NCI-H748 treated with DMSO at 0.1 percent for 48 hours (cell line): ENCODE measurements around the gene DYNC1LI1.
A peak's percentile ranks its signal among the peaks of the same experiment; 100 is the strongest.
"Not testable (repeated sequence)": the region's sequence is repeated elsewhere in the genome, so short reads cannot be mapped to it uniquely, and the experiment has no call there.

Source experiments
- DNase-seq: peaks from one replicate; lab custom pipeline; 2025; lab: John Stamatoyannopoulos, UW

Gene DYNC1LI1

GRCh38 chr3:32531010-32531647 is 39.5 kb downstream of the DYNC1LI1 start:
- DNase-seq, result no peak

GRCh38 chr3:32525720-32526119 is 44.9 kb downstream of the DYNC1LI1 start:
- no peak for DNase-seq

- no peak for DNase-seq
Observed at GRCh38 chr3:32522682-32523081, 48.0 kb downstream of the DYNC1LI1 start.

- not testable (repeated sequence) for DNase-seq
Observed at GRCh38 chr3:32518921-32519320, 51.7 kb downstream of the DYNC1LI1 start.

GRCh38 chr3:32516751-32517150 is 53.9 kb downstream of the DYNC1LI1 start:
- DNase-seq, result not testable (repeated sequence)

- no peak for DNase-seq
Observed at GRCh38 chr3:32511005-32511404, 59.7 kb downstream of the DYNC1LI1 start.

- peak; percentile 21 for DNase-seq
Observed at GRCh38 chr3:32510075-32510724, 60.5 kb downstream of the DYNC1LI1 start.

GRCh38 chr3:32508711-32509110 is 61.9 kb downstream of the DYNC1LI1 start:
- no peak for DNase-seq

- no peak for DNase-seq
Observed at GRCh38 chr3:32506466-32506865, 64.2 kb downstream of the DYNC1LI1 start.

- DNase-seq, result no peak
Observed at GRCh38 chr3:32502946-32503286, 67.7 kb downstream of the DYNC1LI1 start.

- peak; percentile 41 for DNase-seq
Observed at GRCh38 chr3:32502118-32502945, 68.3 kb downstream of the DYNC1LI1 start, which contains the start of gene CMTM6. Gene CMTM6 (minus strand): TSS chr3:32502852. CDS start chr3:32502745, 107 bp downstream.

GRCh38 chr3:32501783-32502117 is 68.9 kb downstream of the DYNC1LI1 start:
- no peak for DNase-seq

- DNase-seq, result no peak
Observed at GRCh38 chr3:32500880-32501782, 69.5 kb downstream of the DYNC1LI1 start.

- no peak for DNase-seq
Observed at GRCh38 chr3:32500231-32500630, 70.4 kb downstream of the DYNC1LI1 start.

- DNase-seq, result no peak
Observed at GRCh38 chr3:32499585-32499984, 71.1 kb downstream of the DYNC1LI1 start.

GRCh38 chr3:32498992-32499391 is 71.7 kb downstream of the DYNC1LI1 start:
- DNase-seq, result no peak

- DNase-seq, result no peak
Observed at GRCh38 chr3:32498252-32498651, 72.4 kb downstream of the DYNC1LI1 start.

GRCh38 chr3:32495609-32496008 is 75.0 kb downstream of the DYNC1LI1 start:
- no peak for DNase-seq

GRCh38 chr3:32495085-32495484 is 75.6 kb downstream of the DYNC1LI1 start:
- DNase-seq, result no peak

GRCh38 chr3:32493437-32494414 is 76.9 kb downstream of the DYNC1LI1 start:
- DNase-seq, result no peak
